AG04450 (cell line): Measurements from ENCODE around the gene ARRDC3. TPM values are rescaled to one million over a fixed set of nuclear protein-coding genes. Genes with fewer than 3 reads are reported as not detected.

Experiments used
- CTCF ChIA-PET: fragments of 300-600, 350-600 bp; formaldehyde crosslinking; extraction: SDS; loops from one replicate; lab custom pipeline; 2022; ENCODE audit warnings: antibody characterized with exemption, inconsistent platforms; lab: Charles Lee
- POLR2A ChIA-PET: fragments of 350-600 bp; formaldehyde crosslinking; extraction: SDS; loops from one replicate; lab custom pipeline; 2021; ENCODE audit warnings: antibody characterized with exemption, inconsistent platforms; lab: Yijun Ruan, JAX
- DNase-seq: peaks from one replicate; pipeline ENCODE4 v3.0.0-alpha.2; 2011; ENCODE audit warnings: low read depth, low spot score
- H3K27ac ChIP-seq: one replicate; pipeline ENCODE4 v1.5.1; 2012; ENCODE audit warnings: low read depth, low read length, control low read depth
- H3K27me3 ChIP-seq: one replicate; pipeline ENCODE4 v1.6.0; 2012; ENCODE audit warnings: low read length; ENCODE audit not compliant: control insufficient read depth, insufficient read depth
- H3K4me3 ChIP-seq: 2 replicates; pipeline ENCODE4 v1.5.1; 2011; ENCODE audit warnings: mild to moderate bottlenecking, low read depth, low read length, control low read depth
- H3K9me3 ChIP-seq: 2 replicates; pipeline ENCODE4 v1.5.1; 2012; ENCODE audit warnings: low read length; ENCODE audit not compliant: control insufficient read depth, insufficient read depth
- polyA plus RNA-seq: library from polyadenylated mRNA; depleted of rRNA; stranded (reverse); fragments of >200 nt; gene quantifications from 2 replicates; pipeline ENCODE4 v1.2.3, GENCODE V29; 2011
- TF ChIP-seq, protein P1 (sequence below): IDR thresholded peaks from 2 replicates; pipeline ENCODE4 v1.5.1; 2011; ENCODE audit warnings: low read depth, low read length, control low read depth, inconsistent platforms

ARRDC3 gene
- polyA plus RNA-seq, 1 experiment, result 38.3 TPM

DNA sequence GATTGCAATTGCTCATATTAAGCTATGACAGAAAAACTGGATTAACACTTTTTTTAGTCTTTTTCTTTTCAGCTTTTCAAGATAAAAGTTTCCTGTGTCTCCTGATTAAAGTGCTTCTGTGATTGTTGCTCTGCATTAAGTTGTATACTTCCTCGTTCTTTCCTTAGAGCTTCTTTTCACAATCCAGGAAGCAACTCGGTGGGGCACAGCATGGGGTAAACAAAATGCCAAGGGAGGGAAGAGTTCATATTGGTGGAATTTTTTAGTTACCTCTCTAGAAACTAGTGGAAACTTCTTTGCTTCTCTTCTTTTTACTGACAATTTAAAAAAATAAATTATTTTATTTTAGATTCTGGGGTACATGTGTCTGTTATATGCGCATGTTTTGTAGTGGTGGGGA, 37.8 kb upstream of the ARRDC3 start:
- Histone ChIP-seq H3K27ac (no peak overlapping the region), H3K4me3 (no peak overlapping the region), H3K9me3 (no peaks in the 10 kb centered on the region), H3K27me3 (no peaks in the 10 kb centered on the region)
- DNase-seq, result no peak
- CTCF ChIA-PET, result interaction anchor here (0.6 to 8.2 kb wide), 12 partner anchors 16 to 637 kb away, joined by 4 to 259 read pairs (median 16); partner anchors contain the start of gene ARRDC3
- POLR2A ChIA-PET, result no interaction called here
- TF ChIP-seq, protein P1, sequence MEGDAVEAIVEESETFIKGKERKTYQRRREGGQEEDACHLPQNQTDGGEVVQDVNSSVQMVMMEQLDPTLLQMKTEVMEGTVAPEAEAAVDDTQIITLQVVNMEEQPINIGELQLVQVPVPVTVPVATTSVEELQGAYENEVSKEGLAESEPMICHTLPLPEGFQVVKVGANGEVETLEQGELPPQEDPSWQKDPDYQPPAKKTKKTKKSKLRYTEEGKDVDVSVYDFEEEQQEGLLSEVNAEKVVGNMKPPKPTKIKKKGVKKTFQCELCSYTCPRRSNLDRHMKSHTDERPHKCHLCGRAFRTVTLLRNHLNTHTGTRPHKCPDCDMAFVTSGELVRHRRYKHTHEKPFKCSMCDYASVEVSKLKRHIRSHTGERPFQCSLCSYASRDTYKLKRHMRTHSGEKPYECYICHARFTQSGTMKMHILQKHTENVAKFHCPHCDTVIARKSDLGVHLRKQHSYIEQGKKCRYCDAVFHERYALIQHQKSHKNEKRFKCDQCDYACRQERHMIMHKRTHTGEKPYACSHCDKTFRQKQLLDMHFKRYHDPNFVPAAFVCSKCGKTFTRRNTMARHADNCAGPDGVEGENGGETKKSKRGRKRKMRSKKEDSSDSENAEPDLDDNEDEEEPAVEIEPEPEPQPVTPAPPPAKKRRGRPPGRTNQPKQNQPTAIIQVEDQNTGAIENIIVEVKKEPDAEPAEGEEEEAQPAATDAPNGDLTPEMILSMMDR, result no peak

DNA sequence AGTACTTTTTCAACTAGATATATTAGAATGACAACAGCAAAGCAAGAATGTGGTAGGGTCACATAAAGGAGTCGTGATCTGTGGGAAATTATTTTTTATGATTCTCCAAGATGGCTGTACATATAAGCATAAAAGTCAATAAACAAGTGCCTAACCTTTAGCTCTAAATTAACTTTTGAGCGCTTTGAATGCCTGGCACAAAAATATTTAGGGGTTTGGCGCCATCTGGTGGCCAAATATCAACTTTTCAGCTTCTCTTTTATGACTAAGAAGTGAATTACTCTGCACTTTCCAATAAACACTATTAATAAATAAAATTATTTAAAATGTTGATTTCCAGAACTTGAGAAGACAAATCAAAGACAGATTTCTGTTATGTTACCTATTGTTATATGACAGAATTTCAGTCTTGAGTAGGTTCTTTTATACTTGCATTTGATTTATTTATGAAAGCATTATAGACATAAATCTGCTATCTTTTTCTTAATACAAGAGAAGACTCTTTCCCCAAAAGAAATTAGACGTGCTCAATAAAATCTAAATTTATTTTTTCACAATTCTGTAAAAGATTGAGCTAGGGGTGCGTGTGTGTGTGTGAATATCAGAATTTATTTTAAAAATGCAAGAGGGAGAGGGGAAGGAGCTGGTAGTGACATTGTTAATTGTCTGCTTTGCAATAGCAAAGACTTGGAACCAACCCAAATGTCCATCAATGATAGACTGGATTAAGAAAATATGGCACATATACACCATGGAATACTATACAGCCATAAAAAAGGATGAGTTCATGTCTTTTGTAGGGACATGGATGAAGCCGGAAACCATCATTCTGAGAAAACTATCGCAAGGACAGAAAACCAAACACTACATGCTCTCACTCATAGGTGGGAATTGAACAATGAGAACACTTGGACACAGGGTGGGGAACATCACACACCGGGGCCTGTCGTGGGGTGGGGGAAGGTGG, 36.7 kb upstream of the ARRDC3 start:
- DNase-seq, result peak; percentile 26
- TF ChIP-seq, protein P1, result peak; percentile 66
- ChIA-PET POLR2A (interaction anchor here (0.9 to 1.6 kb wide), 2 partner anchors 36 to 139 kb away, joined by 3 to 5 read pairs; partner anchors contain the start of gene ARRDC3), CTCF (interaction anchor here (0.6 to 8.2 kb wide), 80 partner anchors 9 to 710 kb away, joined by 3 to 259 read pairs (median 4); partner anchors contain the start of gene ARRDC3)
- no peaks in the 10 kb centered on the region for H3K27me3 ChIP-seq
- H3K4me3 ChIP-seq, result no peak overlapping the region
- no peak overlapping the region for H3K27ac ChIP-seq
- no peaks in the 10 kb centered on the region for H3K9me3 ChIP-seq

DNA sequence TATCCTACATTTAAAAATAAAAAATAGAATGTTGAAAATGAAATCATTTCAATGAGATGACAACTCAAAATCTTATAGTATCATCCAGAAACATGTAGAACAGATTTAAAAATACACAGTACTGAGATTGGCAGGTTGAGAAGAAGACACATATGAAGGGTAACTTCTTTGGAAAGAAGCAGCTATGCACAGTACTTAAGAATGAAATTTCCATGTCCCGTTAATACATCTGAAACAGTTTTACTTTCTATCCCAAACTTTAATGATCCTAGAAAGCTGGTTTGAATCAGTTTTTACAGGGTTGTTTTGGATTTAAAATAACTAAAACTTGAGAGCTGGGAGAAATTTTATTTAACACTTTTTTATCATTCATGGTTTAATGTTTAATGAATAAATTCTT, 36.0 kb upstream of the ARRDC3 start:
- Histone ChIP-seq H3K4me3 (no peak overlapping the region), H3K9me3 (no peaks in the 10 kb centered on the region), H3K27me3 (no peaks in the 10 kb centered on the region), H3K27ac (no peak overlapping the region)
- POLR2A ChIA-PET, result interaction anchor here (0.9 to 1.6 kb wide), 2 partner anchors 36 to 139 kb away, joined by 3 to 5 read pairs; partner anchors contain the start of gene ARRDC3
- CTCF ChIA-PET, result interaction anchor here (0.6 to 8.2 kb wide), 77 partner anchors 10 to 709 kb away, joined by 3 to 259 read pairs (median 4); partner anchors contain the start of gene ARRDC3
- no peak for DNase-seq
- TF ChIP-seq, protein P1, result no peak

DNA sequence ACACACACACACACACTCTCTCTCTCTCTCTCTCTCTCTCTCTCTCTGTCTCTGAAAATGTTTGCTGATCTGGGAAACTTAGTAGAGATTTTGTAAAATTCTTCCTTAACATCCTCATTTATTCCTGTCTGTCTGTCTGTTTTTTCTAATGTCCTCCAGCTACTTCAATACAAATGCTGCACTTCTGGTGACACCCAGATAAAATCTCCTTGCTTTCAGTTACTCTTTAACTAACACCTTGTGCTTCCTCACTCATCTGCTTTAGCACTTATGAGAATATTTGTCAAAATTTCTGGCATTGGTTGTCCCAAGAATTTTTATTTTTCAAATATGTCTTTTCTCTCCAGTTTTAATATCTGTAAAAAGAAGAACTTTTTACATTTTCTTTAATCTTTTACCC, 35.0 kb upstream of the ARRDC3 start:
- POLR2A ChIA-PET, result interaction anchor here (1.6 kb wide), 1 partner anchor 138 kb away, joined by 3 read pairs; no protein-coding TSS in a partner anchor
- H3K9me3 ChIP-seq, result no peaks in the 10 kb centered on the region
- H3K27ac ChIP-seq, result no peak overlapping the region
- CTCF ChIA-PET, result interaction anchor here (0.7 to 8.2 kb wide), 14 partner anchors 10 to 625 kb away, joined by 3 to 259 read pairs (median 14); partner anchors contain the start of gene ARRDC3
- DNase-seq, result no peak
- TF ChIP-seq, protein P1, result no peak
- H3K27me3 ChIP-seq, result no peaks in the 10 kb centered on the region
- no peak overlapping the region for H3K4me3 ChIP-seq
